ENCODE measurements around the gene HK3. TPM values are rescaled to one million over a fixed set of nuclear protein-coding genes. Genes with fewer than 3 reads are reported as not detected.

Gene HK3
- polyA plus RNA-seq, 1 donor (not counting 4 experiments of a cell fraction or from before 2014, with no cell fraction given), result not detected

DNA sequence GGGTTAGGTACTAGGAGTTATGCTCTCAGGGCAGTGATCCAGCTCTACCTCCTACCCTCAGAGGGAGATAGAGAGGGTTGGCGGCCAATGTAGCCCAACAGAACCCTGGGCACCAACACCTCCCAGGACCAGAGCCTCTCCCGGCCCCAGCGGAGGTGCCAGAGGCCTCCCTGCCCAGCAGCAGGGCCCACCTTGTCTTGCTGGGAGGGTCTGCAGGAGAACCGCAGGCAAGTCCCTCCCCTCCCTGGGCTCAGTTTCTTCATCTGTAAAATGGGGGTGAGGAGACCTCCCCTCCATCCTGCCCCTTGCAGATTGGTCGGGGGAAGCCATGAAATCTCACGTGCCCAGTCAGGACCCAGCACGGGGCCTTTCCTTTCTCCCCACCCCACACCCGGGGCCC lies 34.4 kb downstream of the HK3 start:
- H3K27me3 ChIP-seq (ENCODE audit: control insufficient read depth, extremely low read depth, insufficient read depth, low read length), result peaks cover 47% of the 10 kb centered on the region
- H3K4me3 ChIP-seq (ENCODE audit: control insufficient read depth in 2 of 3, extremely low read depth in 1 of 3, insufficient read depth in 2 of 3, low read depth in 1 of 3, low read length in 3 of 3), result no peak overlapping the region
- H3K9ac ChIP-seq (ENCODE audit: control insufficient read depth, extremely low read depth, insufficient read depth, low read length), result no peak overlapping the region
- H3K4me2 ChIP-seq (ENCODE audit: control insufficient read depth, extremely low read depth, insufficient read depth, low read depth, low read length), result no peak overlapping the region
- H3K9me3 ChIP-seq (ENCODE audit: control insufficient read depth, low read depth, low read length), result no peaks in the 10 kb centered on the region
- no peak overlapping the region for H3K27ac ChIP-seq (ENCODE audit: control insufficient read depth, insufficient read depth, low read length)
- no peaks in the 10 kb centered on the region for H4K20me1 ChIP-seq (ENCODE audit: control insufficient read depth, extremely low read depth, insufficient read depth, low read length)
- no peak overlapping the region for H2AFZ ChIP-seq (ENCODE audit: control insufficient read depth, low read length)
- no peaks in the 10 kb centered on the region for H3K79me2 ChIP-seq (ENCODE audit: control insufficient read depth, insufficient read depth, low read length)
- no peaks in the 10 kb centered on the region for H3K36me3 ChIP-seq (ENCODE audit: control insufficient read depth in 2 of 2, extremely low read depth in 1 of 2, insufficient read depth in 2 of 2, low read length in 2 of 2)
- FAIRE-seq, result no peak
- no peaks in the 10 kb centered on the region for H3K4me1 ChIP-seq (ENCODE audit: control insufficient read depth, extremely low read depth, insufficient read depth, low read length)
- dilution Hi-C loops (cut with MboI; ENCODE audit: extremely low pct_ligation_motif_present, low sequenced_read_pairs), result no loop called here
- no peak for TF ChIP-seq EZH2 (IDR thresholded peaks at IDR 0.05; ENCODE audit: low read length)
- TF ChIP-seq, protein P1, sequence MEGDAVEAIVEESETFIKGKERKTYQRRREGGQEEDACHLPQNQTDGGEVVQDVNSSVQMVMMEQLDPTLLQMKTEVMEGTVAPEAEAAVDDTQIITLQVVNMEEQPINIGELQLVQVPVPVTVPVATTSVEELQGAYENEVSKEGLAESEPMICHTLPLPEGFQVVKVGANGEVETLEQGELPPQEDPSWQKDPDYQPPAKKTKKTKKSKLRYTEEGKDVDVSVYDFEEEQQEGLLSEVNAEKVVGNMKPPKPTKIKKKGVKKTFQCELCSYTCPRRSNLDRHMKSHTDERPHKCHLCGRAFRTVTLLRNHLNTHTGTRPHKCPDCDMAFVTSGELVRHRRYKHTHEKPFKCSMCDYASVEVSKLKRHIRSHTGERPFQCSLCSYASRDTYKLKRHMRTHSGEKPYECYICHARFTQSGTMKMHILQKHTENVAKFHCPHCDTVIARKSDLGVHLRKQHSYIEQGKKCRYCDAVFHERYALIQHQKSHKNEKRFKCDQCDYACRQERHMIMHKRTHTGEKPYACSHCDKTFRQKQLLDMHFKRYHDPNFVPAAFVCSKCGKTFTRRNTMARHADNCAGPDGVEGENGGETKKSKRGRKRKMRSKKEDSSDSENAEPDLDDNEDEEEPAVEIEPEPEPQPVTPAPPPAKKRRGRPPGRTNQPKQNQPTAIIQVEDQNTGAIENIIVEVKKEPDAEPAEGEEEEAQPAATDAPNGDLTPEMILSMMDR (optimal IDR thresholded peaks at IDR 0.05 in 1 of 3, IDR thresholded peaks at IDR 0.05 in 1 of 3, conservative IDR thresholded peaks at IDR 0.05 in 1 of 3; ENCODE audit: extremely low read depth in 1 of 3, insufficient read depth in 2 of 3, low read length in 3 of 3), result no peak
- H3K9me1 ChIP-seq (ENCODE audit: control insufficient read depth, extremely low read depth, insufficient read depth, low read length), result no peaks in the 10 kb centered on the region
- no peak for DNase-seq (ENCODE audit: low read depth, low spot score)

DNA sequence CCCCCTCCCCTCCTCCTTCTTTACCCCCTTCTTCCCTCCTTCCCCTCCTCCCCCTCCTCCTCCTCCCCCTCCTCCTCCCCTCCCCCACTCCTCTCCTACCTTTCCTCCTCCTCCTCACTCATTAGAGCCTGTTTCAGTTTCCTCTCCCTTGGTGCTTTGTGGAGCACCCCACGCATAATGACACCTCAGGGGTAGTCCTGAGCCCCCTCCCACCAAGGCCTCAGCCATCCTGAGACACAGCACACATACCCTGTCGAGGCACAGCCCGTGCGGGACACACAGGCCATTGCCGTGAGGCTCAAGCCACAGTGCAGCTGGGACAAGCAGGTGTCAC lies 35.4 kb downstream of the HK3 start:
- H3K9me3 ChIP-seq (ENCODE audit: control insufficient read depth, low read depth, low read length), result no peaks in the 10 kb centered on the region
- H3K9ac ChIP-seq (ENCODE audit: control insufficient read depth, extremely low read depth, insufficient read depth, low read length), result no peak overlapping the region
- H3K4me1 ChIP-seq (ENCODE audit: control insufficient read depth, extremely low read depth, insufficient read depth, low read length), result no peaks in the 10 kb centered on the region
- no peak for FAIRE-seq
- H3K27me3 ChIP-seq (ENCODE audit: control insufficient read depth, extremely low read depth, insufficient read depth, low read length), result peaks cover 44% of the 10 kb centered on the region
- dilution Hi-C loops (cut with MboI; ENCODE audit: extremely low pct_ligation_motif_present, low sequenced_read_pairs), result no loop called here
- no peak overlapping the region for H2AFZ ChIP-seq (ENCODE audit: control insufficient read depth, low read length)
- no peak overlapping the region for H3K27ac ChIP-seq (ENCODE audit: control insufficient read depth, insufficient read depth, low read length)
- DNase-seq (ENCODE audit: low read depth, low spot score), result no peak
- H3K36me3 ChIP-seq (ENCODE audit: control insufficient read depth in 2 of 2, extremely low read depth in 1 of 2, insufficient read depth in 2 of 2, low read length in 2 of 2), result no peaks in the 10 kb centered on the region
- H3K4me2 ChIP-seq (ENCODE audit: control insufficient read depth, extremely low read depth, insufficient read depth, low read depth, low read length), result no peak overlapping the region
- no peak overlapping the region for H3K4me3 ChIP-seq (ENCODE audit: control insufficient read depth in 2 of 3, extremely low read depth in 1 of 3, insufficient read depth in 2 of 3, low read depth in 1 of 3, low read length in 3 of 3)
- no peaks in the 10 kb centered on the region for H3K9me1 ChIP-seq (ENCODE audit: control insufficient read depth, extremely low read depth, insufficient read depth, low read length)
- no peak for TF ChIP-seq EZH2 (IDR thresholded peaks at IDR 0.05; ENCODE audit: low read length)
- TF ChIP-seq, protein P1 (optimal IDR thresholded peaks at IDR 0.05 in 1 of 3, IDR thresholded peaks at IDR 0.05 in 1 of 3, conservative IDR thresholded peaks at IDR 0.05 in 1 of 3; ENCODE audit: extremely low read depth in 1 of 3, insufficient read depth in 2 of 3, low read length in 3 of 3), result no peak
- no peaks in the 10 kb centered on the region for H4K20me1 ChIP-seq (ENCODE audit: control insufficient read depth, extremely low read depth, insufficient read depth, low read length)
- no peaks in the 10 kb centered on the region for H3K79me2 ChIP-seq (ENCODE audit: control insufficient read depth, insufficient read depth, low read length)

All from keratinocyte (primary cell).